Measurements from ENCODE around the gene KLC1. TPM values are rescaled to one million over a fixed set of nuclear protein-coding genes. Genes with fewer than 3 reads are reported as not detected.

KLC1 gene
- total and polyA plus RNA-seq, 2 of the 13 experiments (the other 11 are each of a cell fraction or from before 2014, with no cell fraction given) = 53.2 to 63.5 TPM

DNA sequence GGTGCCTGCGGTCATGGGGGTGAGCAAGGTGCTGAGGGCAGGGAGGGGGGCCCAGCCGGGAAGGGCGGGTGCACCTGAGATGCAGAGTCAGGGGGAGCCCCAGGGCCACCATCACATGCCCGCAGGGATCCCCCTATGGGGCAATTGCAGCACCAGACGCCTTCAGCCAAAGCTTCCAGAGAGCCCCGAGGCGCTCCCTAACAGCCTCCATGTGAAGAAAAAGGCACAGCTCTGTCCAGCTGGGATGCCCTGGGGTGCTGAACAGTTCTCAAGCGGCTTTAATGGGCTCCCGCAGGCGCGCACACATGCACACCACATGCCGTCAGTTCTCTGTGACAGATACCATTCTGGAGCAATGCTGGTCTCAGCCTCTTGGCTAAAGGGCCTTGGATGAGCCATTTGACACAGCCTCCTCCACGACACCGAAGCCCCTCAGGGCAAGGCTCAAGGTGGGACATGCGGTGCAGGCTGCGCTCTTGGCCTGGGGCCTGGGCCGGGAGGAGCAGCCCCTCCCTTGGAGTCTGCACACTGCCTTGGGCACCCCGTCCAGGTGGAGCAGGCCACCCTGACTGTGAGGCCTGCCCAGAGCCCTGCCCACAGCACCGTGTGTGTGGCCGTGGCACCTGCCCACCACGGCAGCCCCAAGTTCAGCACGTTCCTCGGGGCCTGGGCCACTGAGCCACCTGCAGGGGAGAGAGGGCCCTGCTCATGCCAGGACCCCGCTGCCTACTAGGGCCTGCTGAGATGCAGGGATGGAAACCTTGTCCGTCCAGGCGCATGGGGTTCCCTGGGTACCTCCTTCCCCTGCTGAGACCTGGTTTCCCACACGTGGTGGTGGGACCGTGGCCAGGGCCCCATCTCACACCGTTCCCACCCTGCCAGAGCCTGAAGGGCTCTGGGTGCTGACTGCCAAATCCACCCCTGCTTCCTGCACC, 78.6 kb downstream of the KLC1 start:
- BruUV-seq (replicated peaks) = no TSS peak
- H3K4me3 ChIP-seq (replicated peaks in 1 of 3; ENCODE audit: insufficient read depth in 1 of 3, low read depth in 2 of 3, low read length in 3 of 3) = no peak overlapping the region
- H3K27ac ChIP-seq (ENCODE audit: extremely low read length, insufficient read depth, low read length) = no peak overlapping the region
- in situ Hi-C loops (cut with HindIII; ENCODE audit: extremely low pct_ligation_motif_present, low pct_unique_long_range_greater_than_20kb) = no loop called here
- FAIRE-seq (no peak), DNase-seq (ENCODE audit: low spot score) (no peak), ATAC-seq (peak; percentile 6; the same call in 2 of the 3 replicates)
- 100% methylated on average over 2 of the region's 29 CpGs for WGBS (ENCODE audit: low lambda C conversion rate)
- no peak for TF ChIP-seq SNAPC2 (CRISPR knock-in tag; IDR thresholded peaks at IDR 0.05)
- TF ChIP-seq AGO2 (optimal IDR thresholded peaks at IDR 0.05; ENCODE audit: low read depth, low read length) = peak; percentile 69
- no peaks in the 10 kb centered on the region for H3K9me3 ChIP-seq (ENCODE audit: low read length)
- H3K9ac ChIP-seq (ENCODE audit: insufficient read depth, low read depth, low read length) = no peak overlapping the region
- H3K4me2 ChIP-seq (ENCODE audit: low read depth, low read length) = no peak overlapping the region
- no peaks in the 10 kb centered on the region for H4K20me1 ChIP-seq (ENCODE audit: insufficient read depth, low read length)
- H3K36me3 ChIP-seq (replicated peaks in 1 of 2; ENCODE audit: control insufficient read depth in 1 of 2, insufficient read depth in 2 of 2, low read length in 2 of 2) = peaks cover 7 to 39% of the 10 kb centered on the region in 2 experiments; a peak in 3 of 5 replicates
- no peaks in the 10 kb centered on the region for H3K4me1 ChIP-seq (ENCODE audit: insufficient read depth, low read length)
- POLR2A ChIA-PET = no interaction called here
- H2AFZ ChIP-seq (ENCODE audit: low read length) = no peak overlapping the region
- H3K27me3 ChIP-seq (ENCODE audit: control insufficient read depth in 1 of 2, insufficient read depth in 2 of 2, low read length in 2 of 2) = no peaks in the 10 kb centered on the region; a peak in 1 of 5 replicates
- no peaks in the 10 kb centered on the region for H3K79me2 ChIP-seq (ENCODE audit: insufficient read depth, low read length)
- CTCF ChIA-PET (ENCODE audit: low intra/inter-chr PET ratio, low total read pairs) = no interaction called here
- intact Hi-C loops (cut with micrococcal nuclease; ENCODE audit: unreplicated experiment) = no loop called here

- Histone ChIP-seq H3K27ac (ENCODE audit: extremely low read length, insufficient read depth, low read length) (no peak overlapping the region), H4K20me1 (ENCODE audit: insufficient read depth, low read length) (no peaks in the 10 kb centered on the region), H3K36me3 (replicated peaks in 1 of 2; ENCODE audit: control insufficient read depth in 1 of 2, insufficient read depth in 2 of 2, low read length in 2 of 2) (peaks cover 7 to 35% of the 10 kb centered on the region in 2 experiments; a peak in 3 of 5 replicates), H3K4me1 (ENCODE audit: insufficient read depth, low read length) (peaks cover 6% of the 10 kb centered on the region), H3K9me3 (ENCODE audit: low read length) (no peaks in the 10 kb centered on the region), H2AFZ (ENCODE audit: low read length) (no peak overlapping the region), H3K4me3 (replicated peaks in 1 of 3; ENCODE audit: insufficient read depth in 1 of 3, low read depth in 2 of 3, low read length in 3 of 3) (no peak overlapping the region), H3K79me2 (ENCODE audit: insufficient read depth, low read length) (peaks cover 1% of the 10 kb centered on the region), H3K27me3 (ENCODE audit: control insufficient read depth in 1 of 2, insufficient read depth in 2 of 2, low read length in 2 of 2) (no peaks in the 10 kb centered on the region; a peak in 1 of 5 replicates), H3K4me2 (ENCODE audit: low read depth, low read length) (no peak overlapping the region), H3K9ac (ENCODE audit: insufficient read depth, low read depth, low read length) (no peak overlapping the region)
- ChIA-PET CTCF (ENCODE audit: low intra/inter-chr PET ratio, low total read pairs) (no interaction called here), POLR2A (no interaction called here)
- intact Hi-C loops (cut with micrococcal nuclease; ENCODE audit: unreplicated experiment) = no loop called here
- ATAC-seq = no peak
- BruUV-seq (replicated peaks) = no TSS peak
- FAIRE-seq = no peak
- WGBS (ENCODE audit: low lambda C conversion rate) = over 99% methylated on average over 17 of the region's 18 CpGs
- in situ Hi-C loops (cut with HindIII; ENCODE audit: extremely low pct_ligation_motif_present, low pct_unique_long_range_greater_than_20kb) = no loop called here
- no peak for DNase-seq (ENCODE audit: low spot score)
- TF ChIP-seq ZNF414 (CRISPR knock-in tag; IDR thresholded peaks at IDR 0.05) = no peak
- no peak for TF ChIP-seq ZNF407 (CRISPR knock-in tag; IDR thresholded peaks at IDR 0.05; ENCODE audit: not compliant biosample characterization)
Observed at GRCh38 chr14:103708750-103709187, 79.8 kb downstream of the KLC1 start.

Data from HepG2 (cell line).